Activated T-cell treated with anti-CD3 and anti-CD28 coated beads for 24 hours (primary cell): ENCODE measurements around the gene ZNF506.
"Not testable (repeated sequence)": the region's sequence is repeated elsewhere in the genome, so short reads cannot be mapped to it uniquely, and the experiment has no call there.

Experiments
- DNase-seq: peaks from one replicate; pipeline ENCODE4 v3.0.0-alpha.2; 2020; ENCODE audit warnings: low read depth

The ZNF506 gene

DNA sequence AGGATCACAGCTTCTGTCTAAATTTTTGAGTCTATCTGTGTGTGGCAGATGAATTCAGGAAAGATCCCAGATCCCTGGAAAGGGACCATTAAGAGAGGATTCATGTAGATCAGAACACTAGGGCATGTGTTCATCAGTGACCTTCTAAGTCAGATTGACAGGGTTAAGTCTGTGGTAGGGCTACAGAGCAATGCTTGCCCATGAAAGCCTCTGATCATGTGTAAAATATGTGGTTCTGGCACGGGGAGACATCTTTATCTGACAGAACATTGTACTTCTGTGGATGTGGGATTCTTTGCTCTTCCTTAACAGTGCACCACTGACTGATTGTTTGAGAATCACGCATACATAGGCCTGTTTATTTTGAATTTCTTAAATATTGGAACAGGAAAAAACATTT is 42.9 kb downstream of the ZNF506 start:
- no peak for DNase-seq

DNA sequence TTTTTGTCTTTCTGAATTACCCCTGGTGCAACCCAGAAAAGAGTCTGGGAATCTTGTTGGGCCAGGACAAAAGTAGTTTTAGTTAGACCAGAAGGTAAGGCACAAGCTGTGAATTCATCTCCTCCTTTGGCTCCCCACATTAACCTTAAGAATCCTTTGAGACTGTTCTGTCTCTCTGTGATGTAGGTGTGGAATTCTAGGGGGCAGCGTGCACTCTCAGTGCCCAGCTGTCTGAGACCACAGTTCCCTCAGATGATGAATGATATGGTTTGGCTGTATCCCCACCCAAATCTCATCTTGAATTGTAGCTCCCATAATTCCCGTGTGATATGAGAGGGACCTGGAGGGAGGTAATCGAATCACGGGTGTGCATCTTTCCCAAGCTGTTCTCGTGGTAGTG is 43.9 kb downstream of the ZNF506 start:
- DNase-seq: no peak

DNA sequence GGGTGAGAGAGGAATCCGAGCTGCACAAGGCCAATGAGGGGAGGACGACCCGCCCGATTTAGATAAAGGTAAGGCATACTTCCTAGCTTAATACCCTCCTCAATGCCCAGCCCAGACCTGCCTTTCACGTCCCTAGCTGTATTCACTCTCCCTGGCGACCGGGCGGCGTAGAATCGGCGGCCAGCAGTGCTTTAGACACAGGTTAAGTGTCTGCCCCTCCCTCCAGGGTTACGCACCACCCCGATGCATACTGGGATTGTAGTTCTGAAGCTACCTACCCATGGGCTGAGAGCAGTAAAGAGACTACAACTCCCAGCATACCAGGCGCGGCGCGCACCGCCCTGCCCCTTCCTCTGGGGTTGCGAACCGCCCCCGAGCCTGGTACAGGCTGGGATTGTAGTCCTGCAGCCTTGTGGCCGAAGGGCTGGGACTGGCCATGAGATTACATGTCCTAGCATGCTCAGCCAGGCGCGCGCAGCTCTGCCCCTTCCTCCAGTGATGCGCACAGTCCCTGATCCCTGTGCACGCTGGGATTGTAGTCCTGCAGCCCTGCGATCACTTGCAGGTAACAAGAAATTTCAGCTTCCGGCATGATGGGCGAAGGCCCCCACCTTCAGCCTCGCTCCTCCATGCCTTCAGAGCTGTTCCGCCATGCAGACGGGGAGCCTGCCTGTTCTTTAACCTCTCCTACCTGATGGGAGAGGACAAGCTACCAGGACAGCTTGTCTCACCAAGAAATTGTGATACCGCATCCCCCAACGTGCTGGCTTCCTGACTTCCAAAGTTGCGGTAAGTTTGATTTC is 45.1 kb downstream of the ZNF506 start:
- DNase-seq: peak; percentile 87

DNA sequence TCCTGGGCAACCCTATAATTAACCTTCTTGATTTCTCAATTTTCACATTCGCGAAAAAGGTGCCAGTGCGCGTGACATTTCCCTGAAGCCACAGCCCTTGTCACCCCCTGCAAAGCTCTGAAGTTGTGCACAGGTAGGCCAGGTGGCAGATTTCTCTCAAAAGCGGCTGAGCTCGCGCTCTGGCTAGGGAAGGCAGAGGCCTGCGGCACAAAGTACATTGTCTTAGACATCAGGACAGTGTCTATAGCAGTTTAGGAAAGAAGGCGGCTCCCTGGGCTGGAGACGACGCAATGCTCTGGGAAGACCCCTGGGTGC is 45.7 kb downstream of the ZNF506 start:
- no peak for DNase-seq

DNA sequence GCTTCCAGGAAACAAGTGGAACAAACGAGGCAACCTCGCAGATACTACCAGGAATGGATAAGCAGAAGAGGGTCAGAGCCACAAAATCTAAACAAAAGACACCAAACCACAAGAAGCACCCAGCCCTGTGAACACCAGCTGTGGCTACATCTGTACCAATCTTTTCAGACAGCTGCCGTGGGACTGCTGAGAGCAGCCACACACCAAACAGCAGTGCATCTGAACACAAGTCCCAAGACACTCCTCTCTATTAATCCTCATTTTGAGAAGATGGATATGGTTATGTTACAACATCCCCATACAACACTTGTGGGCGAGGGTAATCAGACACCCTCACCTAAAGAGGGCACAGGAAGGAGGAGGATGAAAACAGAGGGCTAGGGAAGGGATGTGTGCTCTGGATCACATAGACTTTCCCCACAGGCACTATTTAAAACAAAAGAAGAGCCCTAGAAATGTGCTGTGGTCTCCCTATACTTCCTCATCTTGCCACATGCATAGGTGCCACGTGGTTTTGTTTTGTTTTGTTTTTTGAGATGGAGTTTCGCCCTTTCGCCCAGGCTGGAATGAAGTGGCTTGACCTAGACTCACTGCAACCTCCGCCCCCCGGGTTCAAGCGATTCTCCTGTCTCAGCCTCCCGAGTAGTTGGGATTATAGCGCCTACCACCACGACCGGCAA is 47.1 kb downstream of the ZNF506 start:
- DNase-seq: no peak

DNA sequence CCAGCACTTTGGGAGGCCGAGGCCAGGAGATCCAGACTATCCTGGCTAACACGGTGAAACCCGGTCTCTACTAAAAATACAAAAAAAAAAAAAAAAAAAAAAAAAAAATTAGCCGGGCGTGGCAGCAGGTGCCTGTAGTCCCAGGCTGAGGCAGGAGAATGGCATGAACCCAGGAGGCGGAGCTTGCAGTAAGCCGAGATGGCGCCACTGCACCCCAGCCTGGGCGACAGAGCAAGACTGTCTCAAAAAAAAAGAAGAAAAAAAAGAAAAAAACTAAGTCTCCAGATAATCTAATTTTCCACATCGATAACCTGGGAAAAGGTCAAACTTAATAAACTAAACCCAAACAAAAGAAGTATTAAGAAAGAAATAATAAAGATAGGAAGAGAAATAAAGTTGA is 49.6 kb downstream of the ZNF506 start:
- not testable (repeated sequence) for DNase-seq

DNA sequence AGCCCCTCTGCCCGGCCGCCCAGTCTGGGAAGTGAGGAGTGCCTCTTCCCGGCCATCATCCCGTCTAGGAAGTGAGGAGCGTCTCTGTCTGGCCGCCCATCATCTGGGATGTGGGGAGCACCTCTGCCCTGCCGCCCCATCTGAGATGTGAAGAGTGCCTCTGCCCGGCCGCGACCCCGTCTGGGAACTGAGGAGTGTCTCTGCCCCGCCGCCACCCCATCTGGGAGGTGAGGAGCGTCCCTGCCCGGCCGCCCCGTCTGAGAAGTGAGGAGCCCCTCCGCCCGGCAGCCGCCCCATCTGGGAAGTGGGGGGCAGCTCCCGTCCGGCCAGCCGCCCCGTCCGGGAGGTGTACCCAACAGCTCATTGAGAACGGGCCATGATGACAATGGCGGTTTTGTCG is 51.6 kb downstream of the ZNF506 start:
- not testable (repeated sequence) for DNase-seq

DNA sequence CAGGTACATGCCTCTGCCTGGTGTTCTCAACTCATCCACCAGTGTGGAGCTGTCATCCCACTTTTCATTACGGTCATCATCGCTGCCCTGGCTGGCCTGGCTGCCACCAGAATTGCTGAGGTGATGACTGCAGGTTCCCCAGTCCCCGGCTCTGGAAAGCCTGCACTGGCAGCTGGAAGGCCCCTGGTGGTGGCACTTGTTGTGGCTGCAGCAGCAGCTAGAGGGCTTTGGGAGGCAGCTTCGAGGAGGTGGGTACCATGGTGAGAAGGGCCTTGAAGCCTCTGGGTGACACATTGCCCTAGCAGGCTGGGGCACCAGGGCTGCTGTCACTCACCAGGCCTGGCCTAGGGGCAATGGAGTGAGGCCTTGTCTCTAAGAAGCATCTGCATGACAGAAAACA is 63.4 kb downstream of the ZNF506 start:
- no peak for DNase-seq

DNA sequence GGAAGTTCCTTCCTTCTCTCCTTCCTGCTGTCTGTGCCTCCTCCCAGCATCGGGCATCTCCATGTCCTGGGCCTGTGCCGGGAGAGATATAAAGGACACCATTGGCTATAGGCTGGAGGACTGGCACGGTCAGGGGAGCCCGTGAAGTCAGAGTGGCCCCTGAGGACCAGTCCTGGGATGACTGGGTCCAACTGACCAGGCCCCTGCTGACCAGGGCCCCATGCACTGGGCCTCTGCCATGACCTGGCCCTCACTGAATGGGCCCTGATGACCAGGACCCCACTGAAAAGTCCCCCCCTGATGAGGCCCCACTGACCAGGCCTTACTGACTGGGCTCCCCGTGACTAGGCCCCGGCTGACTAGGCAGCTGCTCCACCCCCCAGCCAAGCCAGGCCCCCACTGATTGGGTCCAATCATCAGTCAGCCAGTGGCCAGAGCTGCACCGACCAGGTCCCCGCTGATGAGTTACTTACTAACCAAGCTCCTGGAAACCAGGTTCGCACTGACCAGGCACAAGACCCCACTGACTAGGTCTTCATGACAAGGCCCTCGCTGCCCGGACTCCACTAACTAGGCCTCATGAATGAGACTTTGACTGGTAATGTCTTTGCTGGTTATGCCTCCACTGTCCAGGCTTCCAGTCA is 68.7 kb downstream of the ZNF506 start:
- DNase-seq: no peak

DNA sequence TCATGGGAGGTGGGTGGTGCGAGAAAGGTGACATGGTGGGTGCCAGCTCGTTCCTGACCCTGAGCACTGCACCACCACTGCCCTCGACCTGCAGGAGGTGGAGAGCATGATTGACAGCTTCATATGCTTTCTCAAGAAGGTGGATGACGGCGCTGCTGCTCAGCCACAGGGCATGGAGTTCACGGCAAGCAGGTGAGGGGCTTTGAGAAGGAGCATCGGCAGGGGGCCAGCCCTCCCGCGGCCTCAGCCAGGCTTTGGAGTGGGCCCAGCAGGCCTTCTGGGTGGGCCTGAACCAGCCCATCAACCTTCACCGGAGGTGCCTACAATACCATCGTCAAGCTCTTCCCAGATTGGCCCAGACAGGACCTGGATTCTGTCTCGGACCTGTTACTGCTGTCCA is 69.7 kb downstream of the ZNF506 start:
- no peak for DNase-seq

DNA sequence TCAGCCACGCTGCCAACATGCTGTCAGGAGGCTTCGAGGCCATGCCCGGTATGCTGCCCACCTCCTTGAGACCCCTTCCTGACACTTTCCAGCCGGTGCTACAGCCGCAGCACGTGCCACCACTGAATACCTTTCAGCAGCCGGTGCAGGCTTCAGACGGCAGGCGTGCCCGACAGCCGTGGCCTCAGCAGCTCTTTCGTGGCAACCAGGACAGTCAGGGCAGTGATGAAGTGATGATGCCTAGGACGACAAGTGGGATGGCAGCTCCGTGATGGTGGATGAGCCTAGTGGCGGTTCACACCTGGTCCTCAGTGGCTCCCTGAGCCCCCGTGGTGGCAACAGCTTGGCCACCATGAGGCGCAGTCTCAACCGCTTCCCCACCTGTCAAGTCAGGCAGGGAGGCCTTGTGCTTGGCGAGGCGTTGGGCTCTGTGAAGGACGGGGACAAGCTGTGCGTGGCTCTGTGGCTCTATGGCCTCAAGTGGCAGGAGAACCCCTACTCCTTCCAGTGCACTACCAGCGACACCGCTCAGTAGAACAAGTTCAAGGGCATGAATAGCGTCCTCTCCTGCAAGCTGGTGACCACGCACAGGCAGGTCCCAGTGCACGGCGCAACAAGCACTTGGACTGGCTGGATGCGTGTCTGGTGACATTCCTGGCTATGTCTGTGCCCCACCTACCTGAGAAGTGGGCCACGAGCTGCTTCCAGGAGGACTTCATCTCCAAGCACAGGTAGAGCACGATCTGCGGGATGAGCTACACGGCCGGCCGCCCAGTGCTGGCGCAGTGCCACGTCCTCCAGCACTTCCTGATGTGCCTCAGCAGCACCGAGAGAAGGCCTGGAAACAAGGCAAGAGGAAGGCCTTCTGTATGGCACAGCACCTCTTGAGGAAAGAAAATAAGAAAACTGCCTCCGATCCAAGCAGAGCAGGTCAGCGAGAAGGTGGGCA is 70.4 kb downstream of the ZNF506 start:
- DNase-seq: no peak

DNA sequence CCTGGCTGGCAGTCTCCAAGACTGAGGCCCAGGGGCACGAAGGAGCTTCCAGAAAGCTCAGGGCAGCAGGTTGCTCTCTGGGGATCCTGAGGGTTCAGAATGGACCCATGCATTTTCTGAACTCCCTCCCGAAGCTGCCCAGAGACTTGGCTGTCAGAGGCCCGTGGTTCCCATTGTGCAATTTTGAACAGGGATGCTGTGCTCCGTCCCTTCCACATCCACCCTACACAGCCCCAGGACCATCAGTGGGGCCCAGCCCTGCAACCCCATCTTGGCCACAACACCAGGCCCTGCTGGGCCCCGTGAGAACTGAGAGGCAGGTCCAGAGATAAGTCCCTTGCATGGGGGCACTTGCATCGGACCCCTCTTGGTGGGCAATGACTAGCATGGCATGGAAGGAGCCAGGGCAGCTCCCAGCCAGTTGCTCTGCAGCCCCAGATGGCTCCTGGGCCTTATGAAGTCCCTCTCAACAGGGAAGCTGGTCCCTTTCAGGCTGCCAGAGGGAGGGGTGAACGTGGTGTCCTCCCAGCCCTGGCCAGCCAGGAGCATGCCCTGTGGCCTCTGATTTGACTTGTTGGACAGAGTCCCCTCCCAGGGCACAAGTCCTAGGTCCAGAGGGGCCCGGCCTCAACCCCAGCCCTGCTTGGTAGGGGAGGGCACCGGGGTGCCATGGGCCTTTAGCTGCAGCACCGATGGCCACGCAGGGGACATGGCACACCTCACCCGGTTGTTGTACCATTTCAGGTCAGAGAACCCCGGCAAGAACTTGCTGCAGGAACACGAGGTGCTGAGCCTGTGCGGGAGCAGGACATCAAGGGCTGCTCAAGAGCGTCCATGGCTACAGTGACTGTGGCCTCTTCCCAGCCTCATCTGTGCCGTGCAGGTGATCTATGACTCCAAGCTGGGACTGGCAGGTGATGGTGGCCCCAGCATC is 71.4 kb downstream of the ZNF506 start:
- DNase-seq: no peak

DNA sequence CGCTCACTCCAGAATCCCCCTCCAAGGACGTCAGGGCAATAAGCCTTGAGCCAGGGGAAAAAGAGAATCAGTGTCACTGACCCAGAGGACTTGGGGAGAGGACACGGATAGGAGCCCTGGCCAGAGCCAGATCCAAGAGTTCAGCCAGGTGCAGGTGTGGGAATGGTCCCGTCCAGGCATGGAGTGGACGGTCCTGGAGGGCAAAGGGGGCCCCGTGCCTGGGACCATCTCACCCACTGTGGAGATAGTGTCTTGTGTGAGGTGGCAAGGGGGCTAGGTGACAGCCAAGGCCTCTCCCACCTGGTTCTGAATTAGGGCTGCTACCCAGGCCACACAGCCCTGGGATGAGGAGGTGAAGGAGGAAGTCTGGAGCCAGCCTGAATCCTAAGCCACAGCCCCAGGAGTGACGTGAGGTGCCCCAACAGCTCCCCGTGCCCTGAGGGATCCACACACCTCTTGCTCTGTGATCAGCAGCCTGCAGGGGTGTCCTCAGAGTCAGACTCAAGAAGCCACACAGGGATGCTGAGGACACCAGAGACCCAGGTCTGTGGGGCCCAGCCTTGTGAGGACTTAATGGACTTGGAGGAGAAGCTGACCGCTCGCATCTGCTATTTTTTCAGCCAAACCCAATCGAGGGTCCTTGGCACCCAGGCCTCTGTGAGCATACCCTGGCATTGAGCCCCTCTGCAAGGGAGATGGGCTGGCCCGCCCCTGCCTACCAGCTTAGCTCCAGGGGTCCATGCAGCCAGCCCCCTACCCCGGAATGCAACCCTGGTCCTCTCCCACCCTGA is 72.2 kb downstream of the ZNF506 start:
- no peak for DNase-seq

DNA sequence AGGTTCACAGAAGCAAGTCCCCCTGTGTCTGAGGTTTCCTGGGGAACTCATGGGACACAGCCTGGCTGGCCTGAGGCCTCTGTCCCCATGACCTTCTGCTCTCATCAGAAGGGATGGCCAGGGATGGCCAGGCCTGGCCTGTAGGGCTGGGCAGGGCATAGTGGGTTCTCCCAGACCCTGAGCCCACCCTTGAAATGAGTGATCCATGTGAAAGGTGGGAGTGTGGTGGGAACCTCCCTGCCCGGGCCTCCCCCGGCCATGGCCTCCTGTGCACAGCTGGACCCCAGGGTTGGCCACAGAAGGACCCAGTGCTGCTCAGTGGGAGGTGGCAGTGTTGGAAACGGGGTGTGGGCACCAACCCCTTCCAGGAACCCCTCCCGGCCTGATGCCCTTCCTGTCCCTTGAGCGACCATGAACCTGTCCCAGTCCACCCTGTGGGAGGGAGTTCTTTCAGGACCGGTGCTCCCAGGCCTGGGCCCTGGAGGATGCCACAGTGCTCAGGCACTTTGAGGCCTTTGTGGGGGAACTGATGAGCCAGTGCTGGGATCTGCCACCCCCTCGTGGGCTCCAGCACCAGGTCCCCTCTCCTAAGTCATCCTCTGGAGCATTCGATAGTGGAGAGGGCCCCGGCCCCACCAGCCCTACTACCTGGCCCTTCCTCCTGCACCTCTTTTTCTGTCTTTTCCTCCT is 73.2 kb downstream of the ZNF506 start:
- no peak for DNase-seq

DNA sequence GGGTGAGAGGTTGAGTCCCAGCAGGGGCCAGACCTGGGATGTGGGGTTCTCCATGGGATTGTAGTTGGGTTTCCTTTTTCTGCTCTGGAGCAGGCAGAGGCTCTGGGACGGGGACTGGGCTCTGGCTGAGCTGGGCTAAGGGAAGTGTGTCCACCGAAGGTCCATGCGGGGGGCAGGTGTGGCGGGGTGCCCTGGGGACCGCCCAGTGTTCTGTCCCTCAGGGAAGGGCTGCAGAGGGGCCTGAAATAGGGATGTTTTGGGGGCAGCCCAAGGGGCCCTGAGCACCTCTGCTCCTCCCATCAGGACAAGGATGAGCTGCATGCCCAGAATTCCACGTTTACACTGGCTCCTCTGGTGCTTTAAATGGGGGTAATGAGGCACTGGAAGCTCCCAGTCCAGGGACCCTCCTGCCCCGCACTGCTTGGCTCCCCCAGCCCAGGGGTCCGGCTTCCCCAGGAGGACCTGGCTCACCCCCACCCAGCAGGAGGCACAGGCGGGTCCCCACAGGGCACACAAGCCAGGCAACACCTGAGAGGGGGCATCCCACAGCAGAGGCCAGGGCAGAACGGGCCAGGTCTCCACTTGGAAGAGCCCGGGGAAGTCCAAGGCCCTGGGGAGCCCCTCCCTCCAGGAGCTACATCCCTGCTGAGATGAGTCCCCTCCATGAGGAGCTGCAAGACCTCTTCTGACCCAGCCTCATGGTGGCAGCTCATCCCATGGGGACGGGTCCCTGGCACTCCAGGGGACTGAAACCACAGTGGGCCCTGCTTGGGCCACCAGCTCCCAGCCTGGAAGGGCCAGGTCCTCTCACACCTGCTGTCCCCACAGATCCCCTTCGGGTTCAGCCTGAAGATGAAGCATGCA is 74.0 kb downstream of the ZNF506 start:
- DNase-seq: no peak

DNA sequence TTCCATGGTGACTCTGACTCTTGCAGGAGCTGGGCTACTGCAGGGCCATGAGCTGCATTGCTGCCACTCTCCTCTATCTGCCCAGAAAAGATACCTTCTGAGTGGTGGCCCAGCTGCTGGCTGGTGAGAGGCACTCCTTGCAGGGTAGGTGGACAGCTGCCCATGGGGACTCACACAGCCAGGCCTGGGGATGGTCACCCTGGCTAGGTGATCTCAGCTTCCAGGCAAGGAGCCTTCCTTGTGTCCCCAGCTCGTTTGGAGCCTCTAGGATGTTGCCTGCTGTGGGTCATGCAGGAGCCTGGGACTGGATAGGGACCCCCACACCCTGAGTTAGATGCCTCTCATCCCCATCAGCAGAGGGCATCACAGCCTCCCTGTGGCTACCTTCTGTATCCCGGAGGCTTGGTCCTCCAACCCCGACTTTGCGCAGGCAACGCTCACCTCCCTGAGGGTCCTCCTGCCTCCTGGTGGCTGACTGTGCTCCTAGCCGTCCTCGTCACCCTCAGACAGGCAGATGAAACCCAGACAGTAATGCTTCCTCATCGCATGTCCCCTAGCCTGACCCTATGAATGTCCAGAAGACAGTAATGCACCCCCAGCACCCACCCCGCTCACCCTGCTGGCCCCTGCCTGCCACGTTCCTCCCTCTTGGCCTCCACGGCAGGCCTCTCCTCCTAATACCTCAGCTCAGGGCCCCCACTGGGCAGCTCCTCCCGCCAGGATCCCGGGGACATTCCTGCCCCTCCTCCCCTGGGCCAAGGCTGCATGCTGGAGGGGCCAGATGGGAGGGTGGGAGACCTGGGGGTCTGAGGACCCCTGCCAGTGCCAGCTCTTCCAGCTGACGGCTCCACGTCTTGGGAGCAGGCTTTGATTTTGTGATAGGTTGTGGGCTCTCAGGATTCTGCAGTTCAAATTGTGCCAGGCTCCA is 75.0 kb downstream of the ZNF506 start:
- no peak for DNase-seq

DNA sequence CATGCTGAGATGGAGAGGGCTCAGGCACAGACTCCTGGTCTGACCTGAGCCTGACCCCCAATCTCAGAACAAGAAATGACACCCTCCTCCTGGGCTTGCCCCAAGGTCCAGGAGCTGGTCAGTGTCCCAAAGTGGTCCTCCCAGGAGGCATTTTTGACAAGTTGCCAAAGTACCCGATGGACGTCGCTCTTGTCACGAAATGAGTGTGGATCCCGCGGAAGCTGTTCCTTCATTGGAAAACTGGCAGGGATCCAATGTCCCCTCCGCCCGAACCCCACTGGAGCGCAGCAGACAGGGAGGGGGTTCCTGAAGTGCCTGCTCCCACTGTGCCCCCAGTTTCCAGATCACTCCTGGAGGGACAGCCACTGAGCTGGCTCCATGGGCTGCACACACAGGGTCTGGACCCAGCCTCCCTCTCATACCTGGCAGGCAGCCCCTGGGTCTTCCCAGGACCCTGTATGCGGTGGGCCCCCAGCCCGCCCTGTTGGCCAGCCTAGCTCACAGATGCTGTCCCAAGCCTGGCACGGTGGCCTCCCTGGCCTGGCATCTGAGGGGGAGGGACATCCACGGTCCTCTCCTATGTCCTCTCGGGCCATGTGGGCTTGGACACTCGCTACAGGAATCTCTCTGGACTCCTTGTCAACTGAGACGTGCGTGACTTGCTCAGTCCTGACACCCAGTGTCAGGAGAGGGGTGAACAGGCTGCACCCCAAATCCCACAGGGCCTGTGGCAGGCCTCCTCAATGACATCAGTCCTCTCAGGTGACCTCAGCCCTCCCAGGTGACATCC is 75.9 kb downstream of the ZNF506 start:
- DNase-seq: no peak
